B cell (primary cell): Measurements from ENCODE around the gene GATAD2A. TPM values are rescaled to one million over a fixed set of nuclear protein-coding genes. Genes with fewer than 3 reads are reported as not detected.
A peak's percentile ranks its signal among the peaks of the same experiment; 100 is the strongest.

Experiments
- ATAC-seq: fragments of 200-7000 bp; cut with Tn5 transposase; one replicate; pipeline ENCODE4 v1.10.0; 2021; ENCODE audit warnings: low read depth, mild to moderate bottlenecking, moderate number of reproducible peaks, moderate library complexity
- CTCF ChIA-PET: fragments of 350-600 bp; sonication (Branson Sonifier 250); formaldehyde crosslinking; loops from one replicate; lab custom pipeline; 2021; ENCODE audit warnings: antibody characterized with exemption, inconsistent platforms; lab: Charles Lee
- POLR2A ChIA-PET: fragments of 350-600 bp; sonication (Branson Sonifier 250); formaldehyde crosslinking; loops from one replicate; lab custom pipeline; 2021; ENCODE audit warnings: antibody characterized with exemption; lab: Charles Lee
- DNase-seq: peaks from one replicate; pipeline ENCODE4 v3.0.0; 2013
- H2AFZ ChIP-seq: 2 replicates; pipeline ENCODE4 v1.6.1; 2012; ENCODE audit warnings: mild to moderate bottlenecking, low read depth, low read length; ENCODE audit not compliant: insufficient read depth, poor library complexity, severe bottlenecking
- H3K27ac ChIP-seq, 2 donors: 1 replicate in 1 of 2; 2 replicates in 1 of 2; pipeline ENCODE4 v1.5.1; 2012 to 2013; ENCODE audit warnings: low read length in 2 of 2, mild to moderate bottlenecking in 2 of 2, moderate library complexity in 1 of 2
- H3K27me3 ChIP-seq, 4 experiments: fragments of 200-600 bp in 1 of 4; sonication (generic) in 1 of 4; replicated peaks in 1 of 4; 1 replicate in 2 of 4; 2 replicates in 2 of 4; pipeline versions ENCODE4 v1.6.1 to v1.7.0; 2013 to 2016; ENCODE audit warnings: low read length in 3 of 4, mild to moderate bottlenecking in 2 of 4, mixed read lengths in 1 of 4, moderate library complexity in 1 of 4; ENCODE audit not compliant: insufficient read depth in 4 of 4, control insufficient read depth in 3 of 4; ENCODE audit errors: control extremely low read depth in 1 of 4
- H3K36me3 ChIP-seq, 2 experiments: replicated peaks in 1 of 2; 1 replicate in 1 of 2; 2 replicates in 1 of 2; pipeline versions ENCODE4 v1.6.1 to v1.7.1; 2013; ENCODE audit warnings: low read length in 1 of 2; ENCODE audit not compliant: insufficient read depth in 2 of 2, control insufficient read depth in 1 of 2; ENCODE audit errors: control extremely low read depth in 1 of 2, extremely low read depth in 1 of 2
- H3K4me1 ChIP-seq, 2 donors: fragments of 200-600 bp in 1 of 2; sonication (generic) in 1 of 2; 1 replicate in 1 of 2; 2 replicates in 1 of 2; pipeline versions ENCODE4 v1.5.1 to v1.6.1; 2013 to 2017; ENCODE audit warnings: low read length in 2 of 2; ENCODE audit not compliant: control insufficient read depth in 2 of 2, insufficient read depth in 2 of 2
- H3K4me2 ChIP-seq: replicated peaks from 2 replicates; pipeline ENCODE3; 2012; ENCODE audit warnings: mild to moderate bottlenecking, low read depth, low read length; ENCODE audit not compliant: poor library complexity, severe bottlenecking
- H3K4me3 ChIP-seq, 5 experiments: fragments of 200-600 bp in 1 of 5; sonication (generic) in 1 of 5; 1 replicate in 3 of 5; 2 replicates in 2 of 5; pipeline versions ENCODE4 v1.5.1 to v1.7.0; 2011 to 2016; ENCODE audit warnings: low read length in 4 of 5, mild to moderate bottlenecking in 4 of 5, low read depth in 2 of 5, control low read depth in 1 of 5, moderate library complexity in 1 of 5; ENCODE audit not compliant: insufficient read depth in 1 of 5; ENCODE audit errors: control extremely low read depth in 1 of 5, extremely low read depth in 1 of 5
- H3K79me2 ChIP-seq: fragments of 200-600 bp; sonication (generic); one replicate; pipeline ENCODE4 v1.6.0; 2016; ENCODE audit warnings: low read length; ENCODE audit not compliant: control insufficient read depth, insufficient read depth
- H3K9ac ChIP-seq: fragments of 200-600 bp; sonication (generic); 2 replicates; pipeline ENCODE4 v1.6.1; 2017; ENCODE audit warnings: mild to moderate bottlenecking, low read length, moderate library complexity
- H3K9me3 ChIP-seq, 3 donors: one replicate each; pipeline versions ENCODE4 v1.6.1 to v1.7.1; 2013; ENCODE audit warnings: low read length in 2 of 3; ENCODE audit not compliant: control insufficient read depth in 2 of 3, insufficient read depth in 1 of 3; ENCODE audit errors: control extremely low read depth in 1 of 3
- H4K20me1 ChIP-seq: 2 replicates; pipeline ENCODE4 v1.6.0; 2012; ENCODE audit warnings: mild to moderate bottlenecking, low read length; ENCODE audit not compliant: insufficient read depth, control insufficient read depth, poor library complexity, severe bottlenecking
- H3K27ac Mint-ChIP-seq: one replicate; pipeline ENCODE4 v1.8.0; 2021; ENCODE audit warnings: mixed read lengths
- H3K27me3 Mint-ChIP-seq: one replicate; pipeline ENCODE4 v1.8.0; 2021; ENCODE audit warnings: mixed read lengths
- H3K4me1 Mint-ChIP-seq: one replicate; pipeline ENCODE4 v1.8.0; 2021; ENCODE audit warnings: mixed read lengths
- H3K4me3 Mint-ChIP-seq: one replicate; pipeline ENCODE4 v1.8.0; 2021; ENCODE audit warnings: mixed read lengths
- H3K9me3 Mint-ChIP-seq: one replicate; pipeline ENCODE4 v1.8.0; 2022; ENCODE audit warnings: mixed read lengths; ENCODE audit not compliant: insufficient read depth
- EZH2 ChIP-seq: IDR thresholded peaks from 2 replicates; pipeline ENCODE4 v1.6.1; 2012; ENCODE audit warnings: borderline replicate concordance, low read depth, mild to moderate bottlenecking, moderate library complexity, low read length; ENCODE audit not compliant: insufficient read depth, poor library complexity, severe bottlenecking
- WGBS: methylation state at CpG from one replicate; pipeline ENCODE4 v1.1.5; 2013; ENCODE audit warnings: missing lambda C conversion rate; ENCODE audit not compliant: insufficient coverage; 5-methylcytosine and 5-hydroxymethylcytosine counted together
- intact Hi-C: fragments of 100-400 bp; cut with micrococcal nuclease; formaldehyde crosslinking; loops from one replicate; pipeline ENCODE4 v1.10.0; 2022
- polyA plus RNA-seq: library from polyadenylated mRNA; depleted of rRNA; stranded (reverse); fragments of >200 nt; gene quantifications from 2 replicates; pipeline ENCODE4 v1.2.3, GENCODE V29; 2012
- total RNA-seq, 2 donors: library from RNA; stranded (reverse); fragments of 120-200 nt in 1 of 2; gene quantifications; 1 replicate in 1 of 2; 2 replicates in 1 of 2; pipeline versions ENCODE4 v1.2.3 to v1.2.4, GENCODE V29; 2013 to 2022
- TF ChIP-seq, protein P1 (sequence below): fragments of 200-600 bp; IDR thresholded peaks from one replicate; pipeline ENCODE4 v1.8.0; 2022; ENCODE audit warnings: antibody characterized with exemption, mild to moderate bottlenecking

GATAD2A gene
- total and polyA plus RNA-seq, 2 donors (not counting 1 experiment from before 2014, with no cell fraction given) = 28.8 to 76.3 TPM

DNA sequence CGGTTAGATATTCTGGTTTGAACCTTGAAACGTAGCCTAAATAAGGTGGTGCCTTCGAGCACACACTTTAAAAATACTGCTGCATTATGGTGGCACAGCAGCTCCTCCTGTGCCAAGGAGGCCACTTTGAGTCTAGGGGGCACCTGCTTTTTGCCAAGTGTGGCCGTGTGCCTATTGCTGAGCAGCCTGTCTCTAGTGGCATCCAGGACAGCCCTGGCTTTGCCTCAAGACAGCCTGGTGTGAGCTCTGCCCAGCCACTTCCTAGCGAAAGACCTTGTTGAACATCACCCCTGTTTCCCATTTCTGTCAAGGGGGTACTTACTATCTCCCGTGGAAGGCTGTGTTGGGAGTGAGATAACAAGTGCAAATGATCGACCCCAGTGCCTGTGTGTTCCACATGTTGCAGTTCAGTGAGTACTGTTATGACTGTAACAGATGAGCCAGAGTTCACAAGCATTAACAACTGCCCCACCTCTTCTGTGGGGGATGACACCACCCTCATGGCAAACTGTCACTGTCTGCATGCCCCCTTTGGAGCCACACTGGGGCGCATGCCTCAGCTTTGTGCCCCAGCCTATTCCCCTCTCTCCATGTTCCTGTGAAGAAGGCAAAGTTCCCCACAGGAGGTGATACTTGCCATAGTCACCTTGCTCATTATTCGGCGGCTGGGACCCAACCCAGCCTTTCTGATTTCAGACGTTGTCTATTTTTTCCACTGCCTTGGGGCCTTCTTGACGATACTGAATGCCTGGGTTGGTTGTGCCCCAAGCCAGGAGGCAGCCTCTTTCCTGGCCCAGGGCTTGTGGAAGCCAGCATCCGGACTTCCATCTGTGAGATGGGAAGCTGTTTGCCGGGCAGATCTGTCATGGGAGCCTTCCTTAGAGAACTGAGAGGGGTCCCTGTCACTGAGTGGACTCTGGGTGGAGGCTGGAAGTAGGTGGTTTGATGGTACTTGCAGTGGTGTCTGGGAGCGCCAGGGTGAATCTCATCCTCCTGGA lies 5.4 kb downstream of the GATAD2A start:
- H3K4me3 Mint-ChIP-seq = peak overlapping the region; percentile 6
- Histone ChIP-seq H3K36me3 (peaks cover 0 to 3% of the 10 kb centered on the region in 2 experiments), H3K4me3 (no peak overlapping the region), H3K79me2 (peaks cover 97% of the 10 kb centered on the region), H3K4me1 (peaks cover 27 to 48% of the 10 kb centered on the region in 2 donors), H3K9me3 (no peaks in the 10 kb centered on the region), H3K27ac (no peak overlapping the region), H2AFZ (no peak overlapping the region), H3K9ac (no peak overlapping the region), H3K27me3 (no peaks in the 10 kb centered on the region), H4K20me1 (peaks cover 87% of the 10 kb centered on the region), H3K4me2 (peak overlapping the region; percentile 2)
- H3K9me3 Mint-ChIP-seq = no peaks in the 10 kb centered on the region
- no peaks in the 10 kb centered on the region for H3K27me3 Mint-ChIP-seq
- peaks cover 67% of the 10 kb centered on the region for H3K4me1 Mint-ChIP-seq
- ATAC-seq = no peak
- 84% methylated on average over 13 of the region's 15 CpGs for WGBS
- ChIA-PET POLR2A (interaction anchor here (0.6 kb wide), 1 partner anchor 13 kb away, joined by 5 read pairs; no protein-coding TSS in a partner anchor), CTCF (interaction anchor here (8.4 kb wide), 1 partner anchor 80 kb away, joined by 91 read pairs; no protein-coding TSS in a partner anchor)
- intact Hi-C loops = no loop called here
- no peak for DNase-seq
- no peak for TF ChIP-seq EZH2
- H3K27ac Mint-ChIP-seq = peak overlapping the region; percentile 50

DNA sequence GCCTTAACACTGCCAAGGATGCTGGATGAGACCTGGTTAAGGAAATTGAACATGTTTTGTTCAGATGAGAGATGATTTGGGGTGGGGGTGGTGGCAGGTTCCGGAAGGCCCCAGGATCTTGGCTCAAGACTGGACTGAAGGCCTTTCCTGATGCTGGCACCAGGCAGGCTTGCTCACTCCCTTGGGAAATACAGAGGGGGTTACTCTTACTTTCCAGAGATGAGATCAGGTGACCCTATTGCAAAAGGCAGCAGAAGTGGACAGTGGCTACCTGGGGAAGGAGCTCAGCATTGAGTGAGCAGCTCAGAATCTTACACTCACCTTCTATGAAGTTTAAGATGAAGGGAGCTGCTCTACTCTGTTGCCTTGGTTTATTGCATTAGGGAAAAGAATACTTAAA lies 10.8 kb downstream of the GATAD2A start:
- Histone ChIP-seq H3K4me1 (peaks cover 37 to 52% of the 10 kb centered on the region in 2 donors), H3K36me3 (peaks cover 0 to 4% of the 10 kb centered on the region in 2 experiments), H3K27me3 (no peaks in the 10 kb centered on the region), H3K9ac (no peak overlapping the region), H3K4me2 (no peak overlapping the region), H4K20me1 (peaks cover 97% of the 10 kb centered on the region), H3K79me2 (peaks cover 99% of the 10 kb centered on the region), H3K27ac (no peak overlapping the region), H3K4me3 (no peak overlapping the region), H2AFZ (no peak overlapping the region), H3K9me3 (no peaks in the 10 kb centered on the region)
- intact Hi-C loops = no loop called here
- DNase-seq (no peak), ATAC-seq (no peak)
- H3K4me3 Mint-ChIP-seq = no peak overlapping the region
- WGBS = 100% methylated on average over 1 of the region's 1 CpG
- H3K4me1 Mint-ChIP-seq = peaks cover 64% of the 10 kb centered on the region
- ChIA-PET POLR2A (no interaction called here), CTCF (interaction anchor here (1.1 kb wide), 1 partner anchor 11 kb away, joined by 3 read pairs; the partner anchor contains the start of gene GATAD2A)
- no peaks in the 10 kb centered on the region for H3K27me3 Mint-ChIP-seq
- no peak overlapping the region for H3K27ac Mint-ChIP-seq
- no peak for TF ChIP-seq EZH2
- TF ChIP-seq, protein P1, sequence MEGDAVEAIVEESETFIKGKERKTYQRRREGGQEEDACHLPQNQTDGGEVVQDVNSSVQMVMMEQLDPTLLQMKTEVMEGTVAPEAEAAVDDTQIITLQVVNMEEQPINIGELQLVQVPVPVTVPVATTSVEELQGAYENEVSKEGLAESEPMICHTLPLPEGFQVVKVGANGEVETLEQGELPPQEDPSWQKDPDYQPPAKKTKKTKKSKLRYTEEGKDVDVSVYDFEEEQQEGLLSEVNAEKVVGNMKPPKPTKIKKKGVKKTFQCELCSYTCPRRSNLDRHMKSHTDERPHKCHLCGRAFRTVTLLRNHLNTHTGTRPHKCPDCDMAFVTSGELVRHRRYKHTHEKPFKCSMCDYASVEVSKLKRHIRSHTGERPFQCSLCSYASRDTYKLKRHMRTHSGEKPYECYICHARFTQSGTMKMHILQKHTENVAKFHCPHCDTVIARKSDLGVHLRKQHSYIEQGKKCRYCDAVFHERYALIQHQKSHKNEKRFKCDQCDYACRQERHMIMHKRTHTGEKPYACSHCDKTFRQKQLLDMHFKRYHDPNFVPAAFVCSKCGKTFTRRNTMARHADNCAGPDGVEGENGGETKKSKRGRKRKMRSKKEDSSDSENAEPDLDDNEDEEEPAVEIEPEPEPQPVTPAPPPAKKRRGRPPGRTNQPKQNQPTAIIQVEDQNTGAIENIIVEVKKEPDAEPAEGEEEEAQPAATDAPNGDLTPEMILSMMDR = no peak
- H3K9me3 Mint-ChIP-seq = no peaks in the 10 kb centered on the region
